Suprapubic skin (tissue), 4 donors: ENCODE measurements around the gene LTF.

ENCODE experiments used
- EP300 ChIP-seq: sonication (generic); formaldehyde crosslinking; IDR thresholded peaks from one replicate; pipeline ENCODE4 v1.6.1; 2017; ENCODE audit warnings: antibody characterized with exemption
- POLR2A ChIP-seq, 2 donors: fragments of 450-650 bp; IDR thresholded peaks; one replicate each; pipeline ENCODE4 v1.6.1; 2017; ENCODE audit warnings: antibody characterized with exemption in 2 of 2, mild to moderate bottlenecking in 2 of 2, moderate library complexity in 2 of 2
- POLR2AphosphoS5 ChIP-seq, 3 donors: sonication (generic); formaldehyde crosslinking; IDR thresholded peaks; one replicate each; pipeline ENCODE4 v1.6.1; 2017; ENCODE audit warnings: antibody characterized with exemption in 3 of 3
- TF ChIP-seq, protein P1 (sequence below), 2 donors: fragments of 200-600 bp in 1 of 2; fragments of 450-650 bp in 1 of 2; sonication (generic) in 1 of 2; IDR thresholded peaks; one replicate each; pipeline ENCODE4 v1.5.1; 2016 to 2019; ENCODE audit warnings: antibody characterized with exemption in 2 of 2, mild to moderate bottlenecking in 1 of 2, moderate library complexity in 1 of 2

DNA sequence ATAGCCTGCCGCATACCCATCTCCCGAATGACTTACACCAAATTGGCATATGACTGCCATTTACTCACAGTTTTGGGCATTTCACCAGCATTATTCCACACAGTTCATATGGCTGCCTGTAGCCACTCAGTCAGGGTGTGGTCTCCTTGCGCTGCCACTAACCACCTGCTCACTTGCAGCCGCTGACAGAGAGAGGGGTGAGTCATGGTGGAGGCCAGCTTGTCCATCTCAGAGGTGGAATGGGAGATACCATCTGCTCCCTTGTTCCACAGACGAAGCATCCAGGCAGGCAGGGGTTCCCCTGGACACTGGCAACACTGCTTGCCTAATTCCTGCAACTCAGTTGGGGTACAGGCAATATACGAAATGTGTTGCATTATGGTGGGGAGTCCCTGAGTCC is 42.1 kb downstream of the LTF start:
- TF ChIP-seq EP300, result no peak
- TF ChIP-seq, protein P1, sequence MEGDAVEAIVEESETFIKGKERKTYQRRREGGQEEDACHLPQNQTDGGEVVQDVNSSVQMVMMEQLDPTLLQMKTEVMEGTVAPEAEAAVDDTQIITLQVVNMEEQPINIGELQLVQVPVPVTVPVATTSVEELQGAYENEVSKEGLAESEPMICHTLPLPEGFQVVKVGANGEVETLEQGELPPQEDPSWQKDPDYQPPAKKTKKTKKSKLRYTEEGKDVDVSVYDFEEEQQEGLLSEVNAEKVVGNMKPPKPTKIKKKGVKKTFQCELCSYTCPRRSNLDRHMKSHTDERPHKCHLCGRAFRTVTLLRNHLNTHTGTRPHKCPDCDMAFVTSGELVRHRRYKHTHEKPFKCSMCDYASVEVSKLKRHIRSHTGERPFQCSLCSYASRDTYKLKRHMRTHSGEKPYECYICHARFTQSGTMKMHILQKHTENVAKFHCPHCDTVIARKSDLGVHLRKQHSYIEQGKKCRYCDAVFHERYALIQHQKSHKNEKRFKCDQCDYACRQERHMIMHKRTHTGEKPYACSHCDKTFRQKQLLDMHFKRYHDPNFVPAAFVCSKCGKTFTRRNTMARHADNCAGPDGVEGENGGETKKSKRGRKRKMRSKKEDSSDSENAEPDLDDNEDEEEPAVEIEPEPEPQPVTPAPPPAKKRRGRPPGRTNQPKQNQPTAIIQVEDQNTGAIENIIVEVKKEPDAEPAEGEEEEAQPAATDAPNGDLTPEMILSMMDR (IDR thresholded peaks at IDR 0.05), result no peak
- no peak for TF ChIP-seq POLR2AphosphoS5 (IDR thresholded peaks at IDR 0.05)
- TF ChIP-seq POLR2A (IDR thresholded peaks at IDR 0.05), result no peak
